HEK293T (cell line): Measurements from ENCODE around the gene PIK3R1.

ENCODE experiments used
- CTCF ChIA-PET: fragments of 350-600 bp; formaldehyde crosslinking; extraction: SDS; loops from one replicate; lab custom pipeline; 2021; ENCODE audit warnings: antibody characterized with exemption, inconsistent platforms; lab: Yijun Ruan, JAX
- POLR2A ChIA-PET: fragments of 350-600 bp; formaldehyde crosslinking; extraction: SDS; loops from one replicate; lab custom pipeline; 2020; ENCODE audit warnings: antibody characterized with exemption, inconsistent platforms; lab: Yijun Ruan, JAX
- DNase-seq: peaks from one replicate; pipeline ENCODE4 v3.0.0; 2012; ENCODE audit warnings: mixed read lengths; ENCODE audit errors: extremely low spot score
- ARNT ChIP-seq: fragments of 450-650 bp; IDR thresholded peaks from 2 replicates; pipeline ENCODE4 v1.6.1; 2017; ENCODE audit warnings: mild to moderate bottlenecking
- BHLHE40 ChIP-seq: fragments of 450-650 bp; IDR thresholded peaks from 2 replicates; pipeline ENCODE4 v1.6.1; 2016; ENCODE audit warnings: mild to moderate bottlenecking, moderate library complexity, borderline replicate concordance
- CTBP1 ChIP-seq: fragments of 450-650 bp; IDR thresholded peaks from 2 replicates; pipeline ENCODE4 v1.6.1; 2016; ENCODE audit warnings: borderline replicate concordance
- ELF4 ChIP-seq: fragments of 450-650 bp; IDR thresholded peaks from 2 replicates; pipeline ENCODE4 v1.6.1; 2017; ENCODE audit warnings: antibody characterized with exemption
- FOXA1 ChIP-seq: fragments of 450-650 bp; IDR thresholded peaks from 2 replicates; pipeline ENCODE4 v1.6.1; 2016; ENCODE audit warnings: mild to moderate bottlenecking
- FOXK2 ChIP-seq: fragments of 450-650 bp; IDR thresholded peaks from 2 replicates; pipeline ENCODE4 v1.6.1; 2016; ENCODE audit warnings: mild to moderate bottlenecking
- FOXM1 ChIP-seq: fragments of 450-650 bp; IDR thresholded peaks from 2 replicates; pipeline ENCODE4 v1.6.1; 2017; ENCODE audit warnings: mild to moderate bottlenecking, borderline replicate concordance
- HDGF ChIP-seq: fragments of 450-650 bp; IDR thresholded peaks from 2 replicates; pipeline ENCODE4 v1.6.1; 2017; ENCODE audit warnings: antibody characterized with exemption, borderline replicate concordance
- L3MBTL2 ChIP-seq: fragments of 450-650 bp; conservative IDR thresholded peaks from 2 replicates; pipeline ENCODE4 v1.6.1; 2016; ENCODE audit warnings: mild to moderate bottlenecking
- LEF1 ChIP-seq: fragments of 450-650 bp; IDR thresholded peaks from 2 replicates; pipeline ENCODE4 v1.6.1; 2017; ENCODE audit warnings: mild to moderate bottlenecking, borderline replicate concordance
- NFRKB ChIP-seq: fragments of 450-650 bp; IDR thresholded peaks from 2 replicates; pipeline ENCODE4 v1.6.1; 2016; ENCODE audit warnings: mild to moderate bottlenecking, moderate library complexity
- PKNOX1 ChIP-seq: fragments of 450-650 bp; IDR thresholded peaks from 2 replicates; pipeline ENCODE4 v1.6.1; 2016
- SP1 ChIP-seq: fragments of 450-650 bp; IDR thresholded peaks from 2 replicates; pipeline ENCODE4 v1.6.1; 2017
- SUZ12 ChIP-seq: fragments of 450-650 bp; IDR thresholded peaks from 2 replicates; pipeline ENCODE4 v1.6.1; 2016; ENCODE audit warnings: mild to moderate bottlenecking
- TARDBP ChIP-seq: fragments of 450-650 bp; IDR thresholded peaks from 2 replicates; pipeline ENCODE4 v1.6.1; 2016
- ZNF384 ChIP-seq: fragments of 450-650 bp; IDR thresholded peaks from 2 replicates; pipeline ENCODE4 v1.6.1; 2016

Gene PIK3R1

DNA sequence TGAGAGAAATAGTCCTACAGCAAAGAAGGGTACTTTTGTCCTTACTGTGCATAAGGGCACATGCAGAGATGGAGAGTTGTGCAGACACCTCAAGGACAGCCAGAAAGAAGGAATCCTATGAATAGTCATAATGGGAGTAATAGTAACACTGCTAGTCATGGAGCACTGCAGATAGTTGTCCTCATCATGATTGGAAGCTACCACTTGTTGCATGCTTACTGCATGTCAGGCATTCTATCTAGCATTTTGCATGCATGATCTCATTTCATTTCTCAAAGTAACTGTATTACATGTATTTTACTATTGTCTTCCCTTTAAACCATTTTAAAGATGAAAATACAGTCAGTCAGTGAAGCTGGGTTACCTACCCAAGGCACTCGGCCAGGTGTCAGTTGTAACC is 81.3 kb downstream of the PIK3R1 start:
- POLR2A ChIA-PET = no interaction called here
- TF ChIP-seq FOXA1 (no peak), SUZ12 (no peak), BHLHE40 (no peak), ELF4 (no peak), ZNF384 (no peak), HDGF (no peak)
- CTCF ChIA-PET = no interaction called here
- no peak for DNase-seq

DNA sequence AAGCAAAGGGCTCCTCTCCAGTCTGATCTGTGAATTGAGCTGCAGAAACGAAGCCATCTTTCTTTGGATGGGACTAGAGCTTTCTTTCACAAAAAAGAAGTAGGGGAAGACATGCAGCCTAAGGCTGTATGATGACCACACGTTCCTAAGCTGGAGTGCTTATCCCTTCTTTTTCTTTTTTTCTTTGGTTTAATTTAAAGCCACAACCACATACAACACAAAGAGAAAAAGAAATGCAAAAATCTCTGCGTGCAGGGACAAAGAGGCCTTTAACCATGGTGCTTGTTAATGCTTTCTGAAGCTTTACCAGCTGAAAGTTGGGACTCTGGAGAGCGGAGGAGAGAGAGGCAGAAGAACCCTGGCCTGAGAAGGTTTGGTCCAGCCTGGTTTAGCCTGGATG is 82.1 kb downstream of the PIK3R1 start:
- no peak for DNase-seq
- POLR2A ChIA-PET = no interaction called here
- CTCF ChIA-PET = interaction anchor here (0.7 kb wide), 1 partner anchor 41 kb away, joined by 3 read pairs; no protein-coding TSS in a partner anchor
- TF ChIP-seq FOXK2 = no peak
- TF ChIP-seq FOXM1 = no peak
- TF ChIP-seq ELF4 = no peak
- TF ChIP-seq LEF1 = no peak
- TF ChIP-seq HDGF = no peak
- TF ChIP-seq PKNOX1 = no peak
- no peak for TF ChIP-seq BHLHE40
- no peak for TF ChIP-seq ARNT
- TF ChIP-seq L3MBTL2 = no peak
- TF ChIP-seq ZNF384 = no peak
- TF ChIP-seq FOXA1 = no peak
- TF ChIP-seq TARDBP = no peak

GRCh38 chr5:68298479-68298878 is 82.9 kb downstream of the PIK3R1 start:
- TF ChIP-seq ZNF384 (no peak), SP1 (no peak), SUZ12 (no peak), PKNOX1 (no peak), HDGF (no peak), L3MBTL2 (no peak), BHLHE40 (no peak), ARNT (no peak), FOXM1 (no peak), TARDBP (no peak), NFRKB (no peak), FOXA1 (no peak), ELF4 (no peak), FOXK2 (no peak), CTBP1 (no peak), LEF1 (no peak)
- no peak for DNase-seq
- ChIA-PET POLR2A (no interaction called here), CTCF (interaction anchor here (0.7 kb wide), 2 partner anchors 42 to 89 kb away, joined by 3 to 8 read pairs; no protein-coding TSS in a partner anchor)

DNA sequence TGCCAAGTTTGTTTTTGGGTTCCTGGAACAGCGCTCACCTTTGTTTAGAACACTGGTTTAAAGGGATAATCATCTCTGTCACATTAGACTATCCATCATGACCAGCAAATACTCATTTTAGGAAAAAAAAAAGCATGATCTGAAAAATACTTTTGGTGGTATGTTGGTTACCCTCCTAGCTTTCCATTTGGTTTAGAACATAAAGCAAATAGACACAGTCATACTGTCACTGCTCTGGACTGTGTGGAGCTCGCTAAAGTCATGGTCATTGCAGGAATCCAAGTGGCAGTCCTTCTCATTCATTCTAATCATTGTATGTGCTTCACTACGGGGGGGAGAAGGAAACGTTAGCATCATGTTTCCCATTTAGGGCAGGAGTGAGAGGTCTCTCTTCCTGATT is 83.5 kb downstream of the PIK3R1 start:
- no peak for DNase-seq
- ChIA-PET POLR2A (no interaction called here), CTCF (interaction anchor here (0.7 kb wide), 1 partner anchor 89 kb away, joined by 8 read pairs; no protein-coding TSS in a partner anchor)
- no peak for TF ChIP-seq BHLHE40
- no peak for TF ChIP-seq ELF4
- no peak for TF ChIP-seq FOXK2
- TF ChIP-seq FOXA1 = no peak
- TF ChIP-seq FOXM1 = no peak
- TF ChIP-seq ZNF384 = no peak
- TF ChIP-seq SP1 = no peak
- TF ChIP-seq PKNOX1 = no peak
- no peak for TF ChIP-seq NFRKB
- no peak for TF ChIP-seq LEF1
- no peak for TF ChIP-seq SUZ12
- TF ChIP-seq CTBP1 = no peak
- TF ChIP-seq ARNT = no peak
- no peak for TF ChIP-seq TARDBP
- TF ChIP-seq HDGF = no peak
- TF ChIP-seq L3MBTL2 = no peak

DNA sequence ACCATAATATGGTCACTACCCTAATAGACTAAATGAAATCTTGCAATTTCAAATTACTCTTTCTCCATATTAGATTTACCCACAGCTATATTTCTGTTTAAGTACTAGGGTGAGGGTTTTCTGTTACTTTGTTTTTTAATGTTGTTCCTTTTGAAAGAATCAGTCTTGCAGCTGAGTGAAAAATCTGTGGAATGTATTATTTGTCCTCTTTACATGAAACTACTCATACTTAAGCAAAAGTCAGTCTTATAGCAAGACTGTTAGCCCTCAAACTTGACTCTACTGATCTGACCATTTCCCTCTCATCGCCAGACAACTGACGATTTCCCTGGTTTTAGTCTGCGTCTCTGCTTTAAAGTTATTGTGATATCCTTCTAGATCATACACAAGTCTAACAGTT is 84.0 kb downstream of the PIK3R1 start:
- ChIA-PET POLR2A (interaction anchor here (0.6 kb wide), 1 partner anchor 17 kb away, joined by 3 read pairs; no protein-coding TSS in a partner anchor), CTCF (no interaction called here)
- DNase-seq = no peak
- TF ChIP-seq ARNT = no peak
- no peak for TF ChIP-seq BHLHE40

- no peak for DNase-seq
- CTCF ChIA-PET = no interaction called here
- POLR2A ChIA-PET = no interaction called here
- TF ChIP-seq SUZ12 (no peak), SP1 (no peak), PKNOX1 (no peak), CTBP1 (no peak), ARNT (no peak), HDGF (no peak), TARDBP (no peak), BHLHE40 (no peak), LEF1 (no peak)
These were observed 87.6 kb downstream of the PIK3R1 start for GRCh38 chr5:68303038-68303738.
